KMS-11 (cell line): ENCODE results near the gene FANCC.

ENCODE experiments used
- H2AFZ ChIP-seq: fragments of 200-600 bp; sonication (generic); 2 replicates; pipeline ENCODE4 v1.6.1; 2016; ENCODE audit warnings: antibody characterized with exemption, mixed run types, low read depth
- H3K27ac ChIP-seq: fragments of 200-600 bp; sonication (generic); 2 replicates; pipeline ENCODE4 v1.6.1; 2016; ENCODE audit warnings: mild to moderate bottlenecking, mixed run types
- H3K27me3 ChIP-seq: fragments of 200-600 bp; sonication (generic); 2 replicates; pipeline ENCODE4 v1.6.1; 2017; ENCODE audit warnings: mild to moderate bottlenecking, low read depth, mixed run types, moderate library complexity; ENCODE audit not compliant: insufficient read depth
- H3K36me3 ChIP-seq: fragments of 200-600 bp; sonication (generic); 2 replicates; pipeline ENCODE4 v1.6.1; 2017; ENCODE audit warnings: mild to moderate bottlenecking, mixed run types; ENCODE audit not compliant: insufficient read depth
- H3K4me1 ChIP-seq: fragments of 200-600 bp; sonication (generic); 2 replicates; pipeline ENCODE4 v1.6.1; 2016; ENCODE audit warnings: mild to moderate bottlenecking, low read depth, mixed run types; ENCODE audit not compliant: poor library complexity, severe bottlenecking
- H3K4me2 ChIP-seq: fragments of 200-600 bp; sonication (generic); 2 replicates; pipeline ENCODE4 v1.7.0; 2016; ENCODE audit warnings: mild to moderate bottlenecking, mixed run types
- H3K4me3 ChIP-seq: fragments of 200-600 bp; sonication (generic); IDR thresholded peaks from 2 replicates; pipeline ENCODE4 v1.6.1; 2017; ENCODE audit warnings: low read depth, low read length, mixed read lengths; ENCODE audit not compliant: insufficient read depth
- H3K79me2 ChIP-seq: fragments of 200-600 bp; sonication (generic); 2 replicates; pipeline ENCODE4 v1.6.1; 2016; ENCODE audit warnings: low read depth, mixed run types; ENCODE audit not compliant: insufficient read depth
- H3K9ac ChIP-seq: fragments of 200-600 bp; sonication (generic); 2 replicates; pipeline ENCODE4 v1.6.1; 2016; ENCODE audit warnings: mild to moderate bottlenecking, mixed run types
- H4K20me1 ChIP-seq: fragments of 200-600 bp; sonication (generic); 2 replicates; pipeline ENCODE4 v1.6.1; 2016; ENCODE audit warnings: mild to moderate bottlenecking, mixed run types; ENCODE audit not compliant: insufficient read depth
- CTCF ChIP-seq: fragments of 200-600 bp; sonication (generic); conservative IDR thresholded peaks from 2 replicates; pipeline ENCODE4 v1.6.1; 2017; ENCODE audit warnings: low read depth, mild to moderate bottlenecking, antibody characterized with exemption, low read length, moderate library complexity, mixed read lengths

Gene FANCC

GRCh38 chr9:95239071-95239470, 78.4 kb downstream of the FANCC start:
- Histone ChIP-seq H3K27me3 (no peaks in the 10 kb centered on the region), H3K9ac (no peak overlapping the region), H4K20me1 (no peaks in the 10 kb centered on the region), H3K4me1 (no peaks in the 10 kb centered on the region), H3K36me3 (no peaks in the 10 kb centered on the region), H3K4me3 (no peak overlapping the region), H3K79me2 (no peaks in the 10 kb centered on the region), H3K4me2 (no peak overlapping the region), H3K27ac (no peak overlapping the region), H2AFZ (no peak overlapping the region)
- no peak for TF ChIP-seq CTCF

GRCh38 chr9:95237336-95237735, 80.2 kb downstream of the FANCC start:
- H3K4me2 ChIP-seq: no peak overlapping the region
- TF ChIP-seq CTCF: no peak
- H3K27me3 ChIP-seq: no peaks in the 10 kb centered on the region
- H3K9ac ChIP-seq: no peak overlapping the region
- no peak overlapping the region for H3K4me3 ChIP-seq
- H3K79me2 ChIP-seq: no peaks in the 10 kb centered on the region
- no peaks in the 10 kb centered on the region for H3K36me3 ChIP-seq
- no peak overlapping the region for H3K27ac ChIP-seq
- H4K20me1 ChIP-seq: no peaks in the 10 kb centered on the region
- no peak overlapping the region for H2AFZ ChIP-seq
- no peaks in the 10 kb centered on the region for H3K4me1 ChIP-seq

- H3K4me1 ChIP-seq: no peaks in the 10 kb centered on the region
- H3K36me3 ChIP-seq: no peaks in the 10 kb centered on the region
- TF ChIP-seq CTCF: no peak
- no peaks in the 10 kb centered on the region for H4K20me1 ChIP-seq
- no peaks in the 10 kb centered on the region for H3K79me2 ChIP-seq
- H3K9ac ChIP-seq: no peak overlapping the region
- H3K4me2 ChIP-seq: no peak overlapping the region
- H3K4me3 ChIP-seq: no peak overlapping the region
- no peaks in the 10 kb centered on the region for H3K27me3 ChIP-seq
- H3K27ac ChIP-seq: no peak overlapping the region
- H2AFZ ChIP-seq: no peak overlapping the region
These were observed 87.5 kb downstream of the FANCC start for GRCh38 chr9:95230046-95230445.

- Histone ChIP-seq H3K4me1 (no peaks in the 10 kb centered on the region), H3K9ac (no peak overlapping the region), H4K20me1 (no peaks in the 10 kb centered on the region), H3K36me3 (no peaks in the 10 kb centered on the region), H2AFZ (no peak overlapping the region), H3K27ac (no peak overlapping the region), H3K27me3 (no peaks in the 10 kb centered on the region), H3K4me3 (no peak overlapping the region), H3K4me2 (no peak overlapping the region), H3K79me2 (no peaks in the 10 kb centered on the region)
- TF ChIP-seq CTCF: no peak
These were observed 88.1 kb downstream of the FANCC start for GRCh38 chr9:95229230-95229915.
